HEK293 (cell line): Measurements from ENCODE around the gene EIF2B2.
A peak's percentile ranks its signal among the peaks of the same experiment; 100 is the strongest.

Experiments used
- CTCF ChIA-PET: fragments of 350-600 bp; formaldehyde crosslinking; extraction: SDS; loops from one replicate; lab custom pipeline; 2021; ENCODE audit warnings: antibody characterized with exemption; lab: Yijun Ruan, JAX
- POLR2A ChIA-PET: fragments of 300-600 bp; formaldehyde crosslinking; extraction: SDS; loops from one replicate; lab custom pipeline; 2020; ENCODE audit warnings: antibody characterized with exemption, inconsistent platforms; lab: Yijun Ruan, JAX
- H3K27ac ChIP-seq: fragments of 200-500 bp; sonication (Bioruptor generic); 2 replicates; pipeline ENCODE4 v1.5.1; 2014; ENCODE audit warnings: low read depth, low read length, control low read depth, inconsistent platforms; ENCODE audit errors: extremely low read depth
- H3K36me3 ChIP-seq, 2 experiments: fragments of 200-500 bp in 1 of 2; sonication (Bioruptor generic) in 1 of 2; 1 replicate in 1 of 2; 2 replicates in 1 of 2; pipeline ENCODE4 v1.5.1; 2014 to 2017; ENCODE audit warnings: inconsistent platforms in 2 of 2, low read length in 2 of 2; ENCODE audit not compliant: control insufficient read depth in 2 of 2, insufficient read depth in 1 of 2
- H3K4me1 ChIP-seq: fragments of 200-500 bp; sonication (Bioruptor generic); 2 replicates; pipeline ENCODE4 v1.5.1; 2014; ENCODE audit warnings: mild to moderate bottlenecking, low read length, inconsistent platforms; ENCODE audit not compliant: control insufficient read depth, insufficient read depth
- H3K4me3 ChIP-seq: 2 replicates; pipeline ENCODE4 v1.5.1; 2011; ENCODE audit warnings: low read depth, mild to moderate bottlenecking, control low read depth, low read length, moderate library complexity
- H3K9me3 ChIP-seq: fragments of 200-500 bp; sonication (Bioruptor generic); 2 replicates; pipeline ENCODE4 v1.5.1; 2014; ENCODE audit warnings: low read depth, low read length, inconsistent platforms; ENCODE audit not compliant: control insufficient read depth, insufficient read depth
- ELK4 ChIP-seq: IDR thresholded peaks from 2 replicates; pipeline ENCODE4 v1.6.1; 2011; ENCODE audit warnings: mild to moderate bottlenecking, low read depth, low read length, borderline replicate concordance
- GLIS2 ChIP-seq: fragments of 450-650 bp; formaldehyde crosslinking; IDR thresholded peaks from 2 replicates; pipeline ENCODE4 v1.5.1; 2016; ENCODE audit warnings: missing biosample characterization, missing genetic modification characterization
- PRDM10 ChIP-seq: fragments of 450-650 bp; formaldehyde crosslinking; IDR thresholded peaks from 2 replicates; pipeline ENCODE4 v1.5.1; 2016; ENCODE audit warnings: missing biosample characterization, missing genetic modification characterization
- PRDM2 ChIP-seq: fragments of 450-650 bp; formaldehyde crosslinking; IDR thresholded peaks from 2 replicates; pipeline ENCODE4 v1.5.1; 2016; ENCODE audit warnings: missing biosample characterization, missing genetic modification characterization, borderline replicate concordance
- SCRT1 ChIP-seq: fragments of 450-650 bp; formaldehyde crosslinking; IDR thresholded peaks from 2 replicates; pipeline ENCODE4 v1.5.1; 2016; ENCODE audit warnings: missing biosample characterization, missing genetic modification characterization, borderline replicate concordance
- SP7 ChIP-seq: fragments of 450-650 bp; formaldehyde crosslinking; IDR thresholded peaks from 2 replicates; pipeline ENCODE4 v1.5.1; 2016; ENCODE audit warnings: missing biosample characterization, missing genetic modification characterization
- ZBTB48 ChIP-seq: fragments of 450-650 bp; formaldehyde crosslinking; IDR thresholded peaks from 2 replicates; pipeline ENCODE4 v1.5.1; 2016; ENCODE audit warnings: missing biosample characterization, missing genetic modification characterization
- ZBTB8A ChIP-seq: fragments of 450-650 bp; formaldehyde crosslinking; IDR thresholded peaks from 2 replicates; pipeline ENCODE4 v1.5.1; 2016; ENCODE audit warnings: missing biosample characterization, missing genetic modification characterization
- ZNF112 ChIP-seq: fragments of 450-650 bp; formaldehyde crosslinking; IDR thresholded peaks from 2 replicates; pipeline ENCODE4 v1.5.0; 2017; ENCODE audit warnings: missing biosample characterization, missing genetic modification characterization
- ZNF133 ChIP-seq: fragments of 450-650 bp; formaldehyde crosslinking; IDR thresholded peaks from 2 replicates; pipeline ENCODE4 v1.5.1; 2016; ENCODE audit warnings: missing biosample characterization, missing genetic modification characterization
- ZNF157 ChIP-seq: fragments of 450-650 bp; formaldehyde crosslinking; IDR thresholded peaks from 2 replicates; pipeline ENCODE4 v1.5.1; 2016; ENCODE audit warnings: missing biosample characterization, missing genetic modification characterization
- ZNF174 ChIP-seq: fragments of 450-650 bp; formaldehyde crosslinking; IDR thresholded peaks from 2 replicates; pipeline ENCODE4 v1.5.0; 2017; ENCODE audit warnings: missing biosample characterization, mild to moderate bottlenecking, missing genetic modification characterization
- ZNF473 ChIP-seq: fragments of 450-650 bp; formaldehyde crosslinking; IDR thresholded peaks from 2 replicates; pipeline ENCODE4 v1.5.1; 2017; ENCODE audit warnings: missing biosample characterization, missing genetic modification characterization
- ZNF521 ChIP-seq: fragments of 450-650 bp; formaldehyde crosslinking; IDR thresholded peaks from 2 replicates; pipeline ENCODE4 v1.5.1; 2017; ENCODE audit warnings: missing biosample characterization, mild to moderate bottlenecking, missing genetic modification characterization
- ZNF600 ChIP-seq: fragments of 450-650 bp; formaldehyde crosslinking; IDR thresholded peaks from 2 replicates; pipeline ENCODE4 v1.5.1; 2016; ENCODE audit warnings: missing biosample characterization, missing genetic modification characterization
- TF ChIP-seq, protein P1 (sequence below): sonication (generic); formaldehyde crosslinking; IDR thresholded peaks from 2 replicates; pipeline ENCODE4 v1.8.1; 2022; ENCODE audit warnings: mild to moderate bottlenecking, moderate library complexity, missing genetic modification reagents
- TF ChIP-seq, protein P2 (sequence below): fragments of 450-650 bp; formaldehyde crosslinking; optimal IDR thresholded peaks from 2 replicates; pipeline ENCODE3; 2016; ENCODE audit warnings: missing biosample characterization, mild to moderate bottlenecking, missing genetic modification characterization
- TF ChIP-seq, protein P3 (sequence below): fragments of 450-650 bp; formaldehyde crosslinking; IDR thresholded peaks from 2 replicates; pipeline ENCODE4 v1.5.1; 2017; ENCODE audit warnings: missing biosample characterization, missing genetic modification characterization

EIF2B2 gene

GRCh38 chr14:74955229-74956026 is 47.3 kb upstream of the EIF2B2 start, which contains the start of gene PGF:
Gene PGF (minus strand): TSS chr14:74955597. CDS start chr14:74955242, 355 bp downstream.
- peaks cover 24% of the 10 kb centered on the region for H3K4me1 ChIP-seq
- peak within 1 kb of the TSS; percentile 29 for H3K4me3 ChIP-seq
- H3K9me3 ChIP-seq, result no peaks in the 10 kb centered on the region
- CTCF ChIA-PET, result interaction anchor here (1.0 to 3.0 kb wide), 3 partner anchors 10 to 20 kb away, joined by 4 to 15 read pairs (median 7); no protein-coding TSS in a partner anchor
- peak within 1 kb of the TSS; percentile 49; the same call in 1 of the 2 replicates for H3K27ac ChIP-seq
- H3K36me3 ChIP-seq, result peaks cover 0 to 23% of the 10 kb centered on the region in 2 experiments; a peak in 1 of 3 replicates
- POLR2A ChIA-PET, result interaction anchor here (1.0 to 1.6 kb wide), 6 partner anchors 10 to 114 kb away, joined by 3 to 6 read pairs (median 4); partner anchors contain the start of genes ACYP1, EIF2B2 and ZC2HC1C
- TF ChIP-seq ZNF521 (tag by site-specific recombination) (no peak), ZNF133 (tag by site-specific recombination) (no peak), ZNF473 (tag by site-specific recombination) (no peak), ELK4 (no peak), ZBTB48 (tag by site-specific recombination) (peak; percentile 22; the same call in 1 of the 2 replicates), PRDM10 (tag by site-specific recombination) (peak; percentile 71), ZNF112 (tag by site-specific recombination) (no peak), ZNF174 (tag by site-specific recombination) (no peak), PRDM2 (tag by site-specific recombination) (no peak), ZBTB8A (tag by site-specific recombination) (peak; percentile 76), SP7 (peak; percentile 32; the same call in 1 of the 2 replicates), ZNF157 (tag by site-specific recombination) (no peak), ZNF600 (no peak; the same call in 1 of the 2 replicates), GLIS2 (tag by site-specific recombination) (peak; percentile 81), SCRT1 (tag by site-specific recombination) (no peak)
- TF ChIP-seq, protein P1, sequence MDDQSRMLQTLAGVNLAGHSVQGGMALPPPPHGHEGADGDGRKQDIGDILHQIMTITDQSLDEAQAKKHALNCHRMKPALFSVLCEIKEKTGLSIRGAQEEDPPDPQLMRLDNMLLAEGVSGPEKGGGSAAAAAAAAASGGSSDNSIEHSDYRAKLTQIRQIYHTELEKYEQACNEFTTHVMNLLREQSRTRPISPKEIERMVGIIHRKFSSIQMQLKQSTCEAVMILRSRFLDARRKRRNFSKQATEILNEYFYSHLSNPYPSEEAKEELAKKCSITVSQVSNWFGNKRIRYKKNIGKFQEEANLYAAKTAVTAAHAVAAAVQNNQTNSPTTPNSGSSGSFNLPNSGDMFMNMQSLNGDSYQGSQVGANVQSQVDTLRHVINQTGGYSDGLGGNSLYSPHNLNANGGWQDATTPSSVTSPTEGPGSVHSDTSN (CRISPR knock-in tag), result no peak
- TF ChIP-seq, protein P2, sequence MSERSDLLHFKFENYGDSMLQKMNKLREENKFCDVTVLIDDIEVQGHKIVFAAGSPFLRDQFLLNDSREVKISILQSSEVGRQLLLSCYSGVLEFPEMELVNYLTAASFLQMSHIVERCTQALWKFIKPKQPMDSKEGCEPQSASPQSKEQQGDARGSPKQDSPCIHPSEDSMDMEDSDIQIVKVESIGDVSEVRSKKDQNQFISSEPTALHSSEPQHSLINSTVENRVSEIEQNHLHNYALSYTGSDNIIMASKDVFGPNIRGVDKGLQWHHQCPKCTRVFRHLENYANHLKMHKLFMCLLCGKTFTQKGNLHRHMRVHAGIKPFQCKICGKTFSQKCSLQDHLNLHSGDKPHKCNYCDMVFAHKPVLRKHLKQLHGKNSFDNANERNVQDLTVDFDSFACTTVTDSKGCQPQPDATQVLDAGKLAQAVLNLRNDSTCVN (tag by site-specific recombination), result peak; percentile 21
- TF ChIP-seq, protein P3, sequence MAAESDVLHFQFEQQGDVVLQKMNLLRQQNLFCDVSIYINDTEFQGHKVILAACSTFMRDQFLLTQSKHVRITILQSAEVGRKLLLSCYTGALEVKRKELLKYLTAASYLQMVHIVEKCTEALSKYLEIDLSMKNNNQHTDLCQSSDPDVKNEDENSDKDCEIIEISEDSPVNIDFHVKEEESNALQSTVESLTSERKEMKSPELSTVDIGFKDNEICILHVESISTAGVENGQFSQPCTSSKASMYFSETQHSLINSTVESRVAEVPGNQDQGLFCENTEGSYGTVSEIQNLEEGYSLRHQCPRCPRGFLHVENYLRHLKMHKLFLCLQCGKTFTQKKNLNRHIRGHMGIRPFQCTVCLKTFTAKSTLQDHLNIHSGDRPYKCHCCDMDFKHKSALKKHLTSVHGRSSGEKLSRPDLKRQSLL (tag by site-specific recombination), result no peak
